Stimulated activated naive B cell treated with anti-CD40 and anti-IgM and Interleukin-4, amounts not matched to agents 10 μg/mL and 1 μg/mL and 100 μg/mL, for 72 hours (primary cell): Measurements from ENCODE around the gene CRMP1.

Source experiments
- ATAC-seq, 2 donors: fragments of 150-1000 bp; cut with Tn5 transposase; replicated peaks; 2 replicates each; pipeline ENCODE4 v1.10.0; 2021; ENCODE audit warnings: moderate library complexity in 1 of 2
- DNase-seq: peaks from one replicate; pipeline ENCODE4 v3.0.0; 2021
- H3K27ac Mint-ChIP-seq: one replicate; pipeline ENCODE4 v1.8.0; 2022; ENCODE audit warnings: mild to moderate bottlenecking, mixed read lengths
- H3K27me3 Mint-ChIP-seq, 2 donors: one replicate each; pipeline ENCODE4 v1.8.0; 2022; ENCODE audit warnings: mixed read lengths in 2 of 2
- H3K36me3 Mint-ChIP-seq, 2 donors: one replicate each; pipeline ENCODE4 v1.8.0; 2022; ENCODE audit warnings: mixed read lengths in 2 of 2, mild to moderate bottlenecking in 1 of 2
- H3K4me1 Mint-ChIP-seq, 2 donors: one replicate each; pipeline ENCODE4 v1.8.0; 2022; ENCODE audit warnings: mixed read lengths in 2 of 2, mild to moderate bottlenecking in 1 of 2
- H3K4me3 Mint-ChIP-seq, 2 donors: one replicate each; pipeline ENCODE4 v1.8.0; 2022; ENCODE audit warnings: mild to moderate bottlenecking in 2 of 2, mixed read lengths in 2 of 2, moderate library complexity in 1 of 2
- H3K9me3 Mint-ChIP-seq, 2 donors: one replicate each; pipeline ENCODE4 v1.8.0; 2022; ENCODE audit warnings: mixed read lengths in 2 of 2, mild to moderate bottlenecking in 1 of 2

CRMP1 gene

DNA sequence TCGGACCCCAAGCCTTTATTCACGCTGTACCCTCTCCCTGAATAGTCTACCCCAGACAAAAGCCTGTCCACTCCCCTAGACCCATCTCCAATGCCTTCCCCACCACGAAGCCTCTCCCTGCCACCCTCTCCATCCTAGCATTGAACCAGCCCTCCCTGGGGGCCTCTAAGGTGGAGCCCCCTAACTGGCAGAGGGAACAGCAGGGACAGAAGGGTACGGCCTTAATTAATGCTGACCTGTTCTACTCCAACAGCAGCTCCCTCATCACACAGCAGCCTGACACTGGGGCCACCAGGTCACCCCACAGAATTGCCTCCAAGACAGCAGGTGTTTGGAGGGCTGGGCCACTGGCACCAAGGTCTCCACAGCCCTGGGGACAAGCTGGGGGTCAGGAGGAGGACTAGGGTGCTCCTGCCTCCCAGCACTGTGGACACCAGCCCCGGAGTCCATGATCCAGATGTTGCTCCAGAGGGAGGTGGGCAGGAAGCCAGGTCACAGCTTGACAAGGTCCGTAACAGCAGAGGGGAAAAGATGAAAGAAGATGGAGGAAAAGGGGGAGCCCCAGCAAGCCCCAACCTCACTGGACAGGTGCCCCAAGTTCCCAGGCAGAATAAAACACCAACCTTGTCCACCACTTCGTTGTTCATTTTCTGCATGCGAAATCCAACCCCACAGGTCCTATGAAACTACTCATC is 3.7 kb downstream of the CRMP1 start:
- peak overlapping the region; percentile 60 to 73 for H3K4me3 Mint-ChIP-seq
- H3K9me3 Mint-ChIP-seq: peaks cover 3% of the 10 kb centered on the region in 2 donors
- peaks cover 1 to 9% of the 10 kb centered on the region in 2 donors for H3K36me3 Mint-ChIP-seq
- H3K27me3 Mint-ChIP-seq: peaks cover 66 to 73% of the 10 kb centered on the region in 2 donors
- H3K27ac Mint-ChIP-seq: peak overlapping the region; percentile 22
- DNase-seq (no peak), ATAC-seq (no peak)
- H3K4me1 Mint-ChIP-seq: peaks cover 40 to 68% of the 10 kb centered on the region in 2 donors

DNA sequence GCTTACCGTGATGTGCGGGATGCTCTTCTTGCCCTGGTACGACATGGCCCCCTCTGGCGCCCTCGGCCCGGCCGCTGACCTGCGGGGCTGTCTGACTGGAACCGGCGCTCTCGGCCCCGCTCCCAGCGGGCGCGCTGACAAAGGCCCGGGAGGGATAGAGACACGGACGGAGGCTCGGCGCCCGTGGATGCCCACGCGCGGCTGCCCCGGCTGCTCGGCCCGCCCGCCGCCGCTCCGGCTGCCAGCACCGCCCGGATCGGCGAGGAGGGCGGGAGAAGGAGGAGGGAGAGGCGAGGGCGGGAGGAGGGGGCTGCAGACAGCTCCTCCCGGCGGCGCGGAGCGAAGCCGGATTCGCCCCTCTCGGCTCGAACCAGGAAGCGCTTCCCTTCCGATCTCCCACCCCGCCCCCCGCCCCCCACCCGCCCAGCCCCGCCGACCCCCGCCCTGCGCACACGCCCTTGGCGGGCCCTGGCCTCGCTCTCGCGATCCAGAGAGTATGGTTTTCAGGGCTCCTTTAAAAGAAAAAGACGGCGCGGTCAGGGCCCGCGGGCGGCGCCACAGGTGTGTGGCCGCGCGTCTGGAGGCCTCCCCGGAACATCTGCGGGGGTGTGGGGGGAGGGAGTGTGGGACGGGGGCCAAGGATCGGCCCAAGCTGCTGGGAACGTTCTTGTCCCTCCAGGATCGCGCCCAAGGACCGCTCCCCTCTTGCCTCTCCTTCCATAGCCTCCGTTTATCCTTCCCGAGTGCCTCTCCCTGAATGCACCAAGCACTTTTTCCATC is 4.5 kb downstream of the CRMP1 start:
- peak overlapping the region; percentile 22 for H3K27ac Mint-ChIP-seq
- H3K36me3 Mint-ChIP-seq: peaks cover 1 to 6% of the 10 kb centered on the region in 2 donors
- DNase-seq (no peak), ATAC-seq (no peak)
- peaks cover 59 to 66% of the 10 kb centered on the region in 2 donors for H3K27me3 Mint-ChIP-seq
- peaks cover 3% of the 10 kb centered on the region in 2 donors for H3K9me3 Mint-ChIP-seq
- H3K4me1 Mint-ChIP-seq: peaks cover 40 to 63% of the 10 kb centered on the region in 2 donors
- H3K4me3 Mint-ChIP-seq: peak overlapping the region; percentile 60 to 73

GRCh38 chr4:5887361-5888221 is 5.3 kb downstream of the CRMP1 start:
- peaks cover 1 to 4% of the 10 kb centered on the region in 2 donors for H3K36me3 Mint-ChIP-seq
- DNase-seq: no peak
- peaks cover 41 to 68% of the 10 kb centered on the region in 2 donors for H3K4me1 Mint-ChIP-seq
- peaks cover 62 to 70% of the 10 kb centered on the region in 2 donors for H3K27me3 Mint-ChIP-seq
- H3K27ac Mint-ChIP-seq: no peak overlapping the region
- no peak for ATAC-seq
- H3K9me3 Mint-ChIP-seq: peaks cover 3 to 5% of the 10 kb centered on the region in 2 donors
- peak overlapping the region; percentile 39 to 52 for H3K4me3 Mint-ChIP-seq

DNA sequence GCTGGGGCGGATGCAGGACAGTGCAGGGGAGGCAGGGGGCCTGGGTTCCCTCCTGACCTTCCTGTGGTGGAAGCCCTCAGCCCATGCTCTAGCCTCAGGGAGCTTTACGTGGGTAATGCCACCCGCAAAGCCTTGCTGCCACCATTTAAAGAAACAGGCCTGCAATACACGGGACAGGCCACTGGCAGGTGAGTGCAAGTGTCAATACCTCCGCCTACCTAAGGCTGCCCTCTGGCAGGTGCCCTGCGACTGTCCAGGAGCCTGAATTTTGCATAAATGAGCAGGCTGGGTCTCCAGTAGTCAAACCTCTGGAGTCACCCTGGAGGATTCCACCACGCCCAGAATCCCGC is 5.9 kb downstream of the CRMP1 start:
- peaks cover 1 to 4% of the 10 kb centered on the region in 2 donors for H3K36me3 Mint-ChIP-seq
- ATAC-seq (no peak), DNase-seq (no peak)
- H3K27ac Mint-ChIP-seq: no peak overlapping the region
- peaks cover 61 to 69% of the 10 kb centered on the region in 2 donors for H3K27me3 Mint-ChIP-seq
- peaks cover 3 to 5% of the 10 kb centered on the region in 2 donors for H3K9me3 Mint-ChIP-seq
- peak overlapping the region; percentile 37 to 39 for H3K4me3 Mint-ChIP-seq
- peaks cover 41 to 68% of the 10 kb centered on the region in 2 donors for H3K4me1 Mint-ChIP-seq

GRCh38 chr4:5885733-5886132 is 7.2 kb downstream of the CRMP1 start:
- Mint-ChIP-seq H3K4me1 (peaks cover 38 to 58% of the 10 kb centered on the region in 2 donors), H3K27ac (no peak overlapping the region), H3K9me3 (peaks cover 3 to 7% of the 10 kb centered on the region in 2 donors), H3K4me3 (peak overlapping the region in 1 of 2 donors; percentile 6), H3K36me3 (peaks cover 1 to 4% of the 10 kb centered on the region in 2 donors), H3K27me3 (peaks cover 61 to 66% of the 10 kb centered on the region in 2 donors)
- DNase-seq: no peak
- peak; percentile 79 to 81 for ATAC-seq

DNA sequence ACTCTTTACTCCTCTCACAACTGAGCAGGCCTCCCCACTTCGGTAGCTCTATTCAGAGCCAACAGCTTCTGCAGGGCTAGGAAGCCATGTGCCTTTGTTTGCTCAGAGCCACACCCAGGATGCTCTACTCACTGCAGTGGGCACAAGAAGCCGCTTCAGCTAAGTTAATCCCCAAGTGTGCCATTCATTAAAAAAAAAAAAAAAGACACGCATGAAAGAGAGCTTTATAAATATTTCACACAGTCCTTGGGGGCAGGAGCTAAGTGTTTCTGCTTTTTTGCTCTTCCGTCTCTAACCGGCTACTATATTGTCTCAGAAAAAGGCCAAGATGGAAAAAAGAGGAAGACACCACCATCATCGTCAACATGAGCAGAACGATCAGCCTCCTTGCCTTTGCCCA is 8.1 kb downstream of the CRMP1 start:
- peaks cover 3 to 7% of the 10 kb centered on the region in 2 donors for H3K9me3 Mint-ChIP-seq
- DNase-seq (no peak), ATAC-seq (peak; percentile 10 to 33)
- peaks cover 34 to 50% of the 10 kb centered on the region in 2 donors for H3K4me1 Mint-ChIP-seq
- no peak overlapping the region for H3K27ac Mint-ChIP-seq
- peaks cover 0 to 4% of the 10 kb centered on the region in 2 donors for H3K36me3 Mint-ChIP-seq
- H3K27me3 Mint-ChIP-seq: peaks cover 57 to 63% of the 10 kb centered on the region in 2 donors
- H3K4me3 Mint-ChIP-seq: no peak overlapping the region

DNA sequence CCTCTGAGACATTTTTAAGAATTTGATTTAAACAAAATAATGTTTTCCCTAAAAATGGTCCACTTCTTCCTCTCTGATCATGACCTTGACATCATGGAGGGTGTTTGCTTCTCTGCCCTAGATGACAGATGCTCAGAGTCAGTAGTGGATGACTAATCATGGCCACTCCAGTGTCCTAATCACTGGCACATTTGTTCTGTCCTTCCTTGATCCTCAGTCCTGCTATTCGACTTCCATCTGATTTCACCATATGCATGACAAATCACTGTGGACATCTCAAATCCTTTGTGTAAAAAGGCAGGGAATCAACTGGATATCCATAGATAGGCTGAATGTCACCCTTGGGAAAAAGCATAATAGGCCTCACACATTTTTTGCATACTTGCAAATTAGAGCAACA is 9.0 kb downstream of the CRMP1 start:
- peaks cover 0 to 2% of the 10 kb centered on the region in 2 donors for H3K36me3 Mint-ChIP-seq
- ATAC-seq: no peak
- H3K27ac Mint-ChIP-seq: no peak overlapping the region
- peaks cover 3 to 7% of the 10 kb centered on the region in 2 donors for H3K9me3 Mint-ChIP-seq
- H3K4me3 Mint-ChIP-seq: no peak overlapping the region
- H3K4me1 Mint-ChIP-seq: peaks cover 28 to 41% of the 10 kb centered on the region in 2 donors
- peaks cover 57 to 61% of the 10 kb centered on the region in 2 donors for H3K27me3 Mint-ChIP-seq
- no peak for DNase-seq

DNA sequence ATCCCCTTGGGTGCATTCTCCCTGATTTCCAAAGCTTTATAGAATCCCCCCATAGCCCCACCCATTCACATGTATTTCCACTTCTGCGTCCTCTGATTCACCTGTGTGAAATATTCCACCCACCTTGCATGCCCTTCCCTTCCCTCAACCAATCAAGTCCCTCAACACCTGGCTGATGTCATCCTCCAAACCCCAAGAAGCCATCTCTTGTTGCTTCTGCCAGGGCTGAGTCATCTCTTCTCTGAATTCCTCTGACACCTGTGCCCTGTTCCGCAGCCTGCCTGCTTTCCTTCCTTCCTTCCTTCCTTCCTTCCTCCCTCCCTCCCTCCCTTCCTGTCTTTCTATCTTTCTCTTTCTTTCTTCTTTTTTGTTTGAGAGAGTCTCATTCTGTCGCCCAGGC is 9.9 kb downstream of the CRMP1 start:
- no peak overlapping the region for H3K4me3 Mint-ChIP-seq
- no peak for ATAC-seq
- no peaks in the 10 kb centered on the region for H3K36me3 Mint-ChIP-seq
- peaks cover 3 to 7% of the 10 kb centered on the region in 2 donors for H3K9me3 Mint-ChIP-seq
- no peak overlapping the region for H3K27ac Mint-ChIP-seq
- H3K27me3 Mint-ChIP-seq: peaks cover 57 to 60% of the 10 kb centered on the region in 2 donors
- peaks cover 25 to 38% of the 10 kb centered on the region in 2 donors for H3K4me1 Mint-ChIP-seq
- DNase-seq: no peak

GRCh38 chr4:5881340-5881739 is 11.5 kb downstream of the CRMP1 start:
- Mint-ChIP-seq H3K9me3 (peaks cover 3 to 7% of the 10 kb centered on the region in 2 donors), H3K36me3 (no peaks in the 10 kb centered on the region), H3K27ac (no peak overlapping the region), H3K4me1 (peaks cover 20 to 32% of the 10 kb centered on the region in 2 donors), H3K27me3 (peaks cover 48% of the 10 kb centered on the region in 2 donors), H3K4me3 (no peak overlapping the region)
- DNase-seq (no peak), ATAC-seq (no peak)

GRCh38 chr4:5878359-5878758 is 14.5 kb downstream of the CRMP1 start:
- ATAC-seq (no peak), DNase-seq (no peak)
- Mint-ChIP-seq H3K9me3 (peaks cover 0 to 4% of the 10 kb centered on the region in 2 donors), H3K4me3 (no peak overlapping the region), H3K27ac (no peak overlapping the region), H3K27me3 (peaks cover 44 to 47% of the 10 kb centered on the region in 2 donors), H3K4me1 (peaks cover 2 to 7% of the 10 kb centered on the region in 2 donors), H3K36me3 (peaks cover 0 to under 1% of the 10 kb centered on the region in 2 donors)

- DNase-seq (no peak), ATAC-seq (no peak)
- H3K9me3 Mint-ChIP-seq: peaks cover 0 to 4% of the 10 kb centered on the region in 2 donors
- H3K4me1 Mint-ChIP-seq: no peaks in the 10 kb centered on the region
- no peak overlapping the region for H3K27ac Mint-ChIP-seq
- H3K36me3 Mint-ChIP-seq: peaks cover 0 to 3% of the 10 kb centered on the region in 2 donors
- H3K27me3 Mint-ChIP-seq: peaks cover 40 to 43% of the 10 kb centered on the region in 2 donors
- H3K4me3 Mint-ChIP-seq: no peak overlapping the region
These were observed 15.5 kb downstream of the CRMP1 start for GRCh38 chr4:5877392-5877791.

GRCh38 chr4:5874811-5875449 is 18.0 kb downstream of the CRMP1 start:
- no peak overlapping the region for H3K4me3 Mint-ChIP-seq
- peaks cover 11 to 15% of the 10 kb centered on the region in 2 donors for H3K4me1 Mint-ChIP-seq
- ATAC-seq (no peak), DNase-seq (no peak)
- H3K36me3 Mint-ChIP-seq: peaks cover 0 to 3% of the 10 kb centered on the region in 2 donors
- peaks cover 35 to 37% of the 10 kb centered on the region in 2 donors for H3K27me3 Mint-ChIP-seq
- H3K9me3 Mint-ChIP-seq: peaks cover 0 to 3% of the 10 kb centered on the region in 2 donors
- no peak overlapping the region for H3K27ac Mint-ChIP-seq

GRCh38 chr4:5870701-5871100 is 22.2 kb downstream of the CRMP1 start:
- Mint-ChIP-seq H3K27ac (peak overlapping the region; percentile 65), H3K4me1 (peaks cover 23 to 32% of the 10 kb centered on the region in 2 donors), H3K4me3 (peak overlapping the region in 1 of 2 donors; percentile 7), H3K9me3 (peaks cover 0 to 3% of the 10 kb centered on the region in 2 donors), H3K27me3 (peaks cover 34 to 45% of the 10 kb centered on the region in 2 donors), H3K36me3 (peaks cover 0 to 3% of the 10 kb centered on the region in 2 donors)
- ATAC-seq (peak in 1 of 2 donors; percentile 31), DNase-seq (no peak)
